AG10803 (cell line): ENCODE measurements around the gene GPSM1.

Source experiments
- DNase-seq: peaks from one replicate; pipeline ENCODE4 v3.0.0; 2010; ENCODE audit warnings: low read depth
- H3K4me3 ChIP-seq: 2 replicates; pipeline ENCODE4 v1.5.1; 2011; ENCODE audit warnings: mild to moderate bottlenecking, low read length, control low read depth
- TF ChIP-seq, protein P1 (sequence below): conservative IDR thresholded peaks from 2 replicates; pipeline ENCODE4 v1.5.1; 2011; ENCODE audit warnings: mild to moderate bottlenecking, low read length, control low read depth, inconsistent platforms

The GPSM1 gene

GRCh38 chr9:136326761-136327303 is 507 bp upstream of the GPSM1 start:
- DNase-seq, result no peak
- H3K4me3 ChIP-seq, result peak overlapping the region; percentile 45
- TF ChIP-seq, protein P1, sequence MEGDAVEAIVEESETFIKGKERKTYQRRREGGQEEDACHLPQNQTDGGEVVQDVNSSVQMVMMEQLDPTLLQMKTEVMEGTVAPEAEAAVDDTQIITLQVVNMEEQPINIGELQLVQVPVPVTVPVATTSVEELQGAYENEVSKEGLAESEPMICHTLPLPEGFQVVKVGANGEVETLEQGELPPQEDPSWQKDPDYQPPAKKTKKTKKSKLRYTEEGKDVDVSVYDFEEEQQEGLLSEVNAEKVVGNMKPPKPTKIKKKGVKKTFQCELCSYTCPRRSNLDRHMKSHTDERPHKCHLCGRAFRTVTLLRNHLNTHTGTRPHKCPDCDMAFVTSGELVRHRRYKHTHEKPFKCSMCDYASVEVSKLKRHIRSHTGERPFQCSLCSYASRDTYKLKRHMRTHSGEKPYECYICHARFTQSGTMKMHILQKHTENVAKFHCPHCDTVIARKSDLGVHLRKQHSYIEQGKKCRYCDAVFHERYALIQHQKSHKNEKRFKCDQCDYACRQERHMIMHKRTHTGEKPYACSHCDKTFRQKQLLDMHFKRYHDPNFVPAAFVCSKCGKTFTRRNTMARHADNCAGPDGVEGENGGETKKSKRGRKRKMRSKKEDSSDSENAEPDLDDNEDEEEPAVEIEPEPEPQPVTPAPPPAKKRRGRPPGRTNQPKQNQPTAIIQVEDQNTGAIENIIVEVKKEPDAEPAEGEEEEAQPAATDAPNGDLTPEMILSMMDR, result no peak

- DNase-seq, result no peak
- TF ChIP-seq, protein P1, result no peak
- H3K4me3 ChIP-seq, result peak overlapping the region; percentile 91
Observed at GRCh38 chr9:136328011-136328621, 777 bp downstream of the GPSM1 start.

DNA sequence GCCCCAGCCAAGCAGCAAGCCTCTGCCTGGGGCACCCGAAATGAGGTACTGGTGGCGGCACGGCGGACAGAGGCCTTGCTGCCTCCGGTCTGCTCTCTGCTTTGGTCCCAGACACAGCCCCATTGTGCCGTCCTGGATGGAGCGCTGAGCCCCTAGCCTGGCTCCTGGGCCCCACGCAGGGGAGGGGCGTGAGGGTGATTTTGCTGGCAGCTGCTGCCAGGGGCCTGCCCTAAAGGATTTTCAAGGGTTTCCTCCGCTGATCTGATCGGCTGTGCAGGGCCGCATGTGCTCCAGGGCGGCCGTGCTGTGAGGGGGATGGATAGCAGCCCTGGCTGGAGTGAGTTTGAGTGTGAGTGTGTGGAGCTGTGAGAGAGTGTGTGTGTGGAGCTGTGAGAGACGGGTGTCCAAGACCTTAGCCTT is 1.3 kb downstream of the GPSM1 start:
- TF ChIP-seq, protein P1, result no peak
- peak; percentile 54 for DNase-seq
- H3K4me3 ChIP-seq, result peak overlapping the region; percentile 91

DNA sequence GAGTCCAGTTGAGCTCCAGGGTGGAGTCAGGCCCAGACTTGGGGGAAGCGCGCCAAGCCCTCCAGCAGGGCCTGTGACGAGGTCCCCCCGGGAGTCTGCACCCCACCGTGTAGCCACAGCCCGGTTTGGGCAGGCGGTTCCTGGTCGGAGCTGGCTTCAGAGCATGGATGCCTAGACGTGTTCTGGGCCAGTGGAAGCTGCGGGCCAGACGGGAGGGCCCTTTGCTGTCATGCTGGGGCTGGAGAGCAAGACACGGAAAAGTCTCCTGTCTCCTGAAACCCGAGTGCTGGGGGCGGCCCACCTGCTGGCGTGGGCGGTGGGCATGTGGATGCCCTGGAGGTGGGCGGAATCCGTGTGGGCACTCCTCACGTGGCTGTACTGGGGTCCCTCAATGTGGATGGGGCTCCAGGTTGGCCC is 1.9 kb downstream of the GPSM1 start:
- TF ChIP-seq, protein P1, result no peak
- peak overlapping the region; percentile 91 for H3K4me3 ChIP-seq
- no peak for DNase-seq

GRCh38 chr9:136329636-136330405 is 2.5 kb downstream of the GPSM1 start:
- peak overlapping the region; percentile 91 for H3K4me3 ChIP-seq
- TF ChIP-seq, protein P1, result no peak
- DNase-seq, result no peak

DNA sequence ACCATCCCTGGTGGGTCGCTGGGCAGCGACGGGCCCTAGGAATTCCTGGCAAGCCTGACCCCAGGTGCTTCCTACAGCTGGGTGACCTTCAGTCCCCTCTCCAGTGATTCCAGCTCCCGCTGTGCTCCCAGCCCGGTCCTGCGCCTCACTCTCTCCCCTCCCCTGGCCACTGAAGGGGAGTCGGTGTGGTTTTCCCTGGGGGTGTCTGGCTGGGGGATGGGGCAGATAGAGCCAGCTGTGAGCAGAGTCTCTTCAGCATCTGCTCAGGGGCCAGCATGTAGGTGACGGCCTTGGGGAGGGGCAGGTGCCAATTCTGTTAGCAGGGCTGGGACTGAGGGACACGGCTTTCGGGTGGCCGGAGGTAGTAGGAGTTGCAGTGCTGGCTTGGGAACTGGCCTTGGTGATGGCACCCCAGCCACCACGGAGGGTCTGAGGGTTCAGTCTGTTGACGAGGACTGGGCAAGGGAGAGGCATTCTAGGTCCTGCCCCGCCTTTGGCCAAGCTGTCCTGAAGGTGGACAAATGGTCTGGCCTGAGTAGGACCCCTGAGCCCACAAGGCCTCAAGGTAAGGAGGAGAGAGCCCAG is 3.2 kb downstream of the GPSM1 start:
- TF ChIP-seq, protein P1, result no peak
- no peak for DNase-seq
- no peak overlapping the region for H3K4me3 ChIP-seq

GRCh38 chr9:136331030-136331429 is 3.7 kb downstream of the GPSM1 start:
- no peak for DNase-seq
- TF ChIP-seq, protein P1, result no peak
- H3K4me3 ChIP-seq, result no peak overlapping the region
